Lung (tissue), 12 donors: Measurements from ENCODE around the gene CRABP2. TPM values are rescaled to one million over a fixed set of nuclear protein-coding genes. Genes with fewer than 3 reads are reported as not detected.

ENCODE experiments used
- ATAC-seq: fragments of 200-7000 bp; cut with Tn5 transposase; one replicate; pipeline ENCODE4 v1.9.1; 2020; ENCODE audit warnings: moderate number of reproducible peaks; ENCODE audit not compliant: insufficient read depth, low FRiP score
- DNase-seq, 3 donors: peaks; one replicate each; pipeline ENCODE4 v3.0.0-alpha.2; 2013 to 2017
- H3K27ac ChIP-seq, 2 donors: one replicate each; pipeline ENCODE4 v1.5.1; 2013; ENCODE audit warnings: mild to moderate bottlenecking in 2 of 2, moderate library complexity in 2 of 2, control low read depth in 1 of 2, inconsistent platforms in 1 of 2, low read depth in 1 of 2, low read length in 1 of 2
- H3K27me3 ChIP-seq, 3 donors: one replicate each; pipeline ENCODE4 v1.5.1; 2013; ENCODE audit warnings: low read length in 2 of 3; ENCODE audit not compliant: control insufficient read depth in 3 of 3, insufficient read depth in 3 of 3
- H3K36me3 ChIP-seq, 4 donors: one replicate each; pipeline ENCODE4 v1.5.1; 2013; ENCODE audit warnings: low read length in 4 of 4, mild to moderate bottlenecking in 1 of 4, moderate library complexity in 1 of 4; ENCODE audit not compliant: control insufficient read depth in 4 of 4, insufficient read depth in 4 of 4
- H3K4me1 ChIP-seq, 5 donors: one replicate each; pipeline ENCODE4 v1.5.1; 2013; ENCODE audit warnings: low read length in 5 of 5, mild to moderate bottlenecking in 2 of 5, moderate library complexity in 1 of 5; ENCODE audit not compliant: control insufficient read depth in 5 of 5, insufficient read depth in 5 of 5
- H3K4me3 ChIP-seq: one replicate; pipeline ENCODE4 v1.5.1; 2013; ENCODE audit warnings: mild to moderate bottlenecking, control low read depth, moderate library complexity
- H3K9ac ChIP-seq, 2 donors: one replicate each; pipeline ENCODE4 v1.5.1; 2013; ENCODE audit warnings: low read length in 2 of 2, control low read depth in 1 of 2; ENCODE audit not compliant: insufficient read depth in 1 of 2
- H3K9me3 ChIP-seq, 4 donors: one replicate each; pipeline ENCODE4 v1.5.1; 2013; ENCODE audit warnings: low read length in 3 of 4, mild to moderate bottlenecking in 1 of 4, moderate library complexity in 1 of 4; ENCODE audit not compliant: control insufficient read depth in 4 of 4, insufficient read depth in 3 of 4
- WGBS, 2 donors: extraction: QIAGEN DNeasy Blood & Tissue Kit; methylation state at CpG; one replicate each; pipeline ENCODE4 v1.1.7; 2013; 5-methylcytosine and 5-hydroxymethylcytosine counted together
- polyA plus RNA-seq, 2 donors: library from polyadenylated mRNA; stranded (reverse); fragments of 200-250 nt; gene quantifications; one replicate each; pipeline ENCODE4 v1.2.1, GENCODE V29; 2013
- total RNA-seq, 2 donors: library from RNA; depleted of rRNA in 1 of 2; stranded (reverse); fragments of >200 nt in 1 of 2; gene quantifications; one replicate each; pipeline ENCODE4 v1.2.1, GENCODE V29; 2014 to 2021
- TF ChIP-seq, protein P1 (sequence below): IDR thresholded peaks from 2 replicates; pipeline ENCODE4 v1.5.1; 2012; ENCODE audit warnings: mild to moderate bottlenecking; ENCODE audit errors: control extremely low read depth, extremely low read depth
- donor health status: control.
- donor health status: control.
- donor health status: Bipolar disorder and iron deficiency.
- donor health status: healthy.
- donor health status: DM: yes; HTN: yes; CAD: no.

The CRABP2 gene
- total and polyA plus RNA-seq, 4 donors: 1.3 to 13.6 (median 4.9) TPM

DNA sequence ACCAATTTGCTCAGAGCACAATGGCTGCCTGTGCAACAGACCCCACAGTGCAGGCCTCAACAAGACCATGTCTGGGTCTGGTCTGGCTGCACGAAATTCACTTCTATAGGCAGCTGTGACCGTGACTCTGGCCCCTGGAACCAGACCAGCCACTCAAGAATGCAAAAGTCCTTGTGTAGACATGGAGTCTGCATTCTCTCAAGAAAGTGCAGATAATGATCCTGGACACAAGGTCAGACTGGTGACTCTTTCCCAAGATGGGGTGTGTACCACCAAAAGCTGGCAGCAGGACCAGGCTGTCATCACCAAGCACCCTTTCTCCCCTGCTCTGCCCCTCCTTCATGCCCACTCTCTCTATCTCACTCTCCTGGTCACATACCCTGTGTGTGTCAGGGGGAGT lies 15.7 kb upstream of the CRABP2 start:
- TF ChIP-seq, protein P1, sequence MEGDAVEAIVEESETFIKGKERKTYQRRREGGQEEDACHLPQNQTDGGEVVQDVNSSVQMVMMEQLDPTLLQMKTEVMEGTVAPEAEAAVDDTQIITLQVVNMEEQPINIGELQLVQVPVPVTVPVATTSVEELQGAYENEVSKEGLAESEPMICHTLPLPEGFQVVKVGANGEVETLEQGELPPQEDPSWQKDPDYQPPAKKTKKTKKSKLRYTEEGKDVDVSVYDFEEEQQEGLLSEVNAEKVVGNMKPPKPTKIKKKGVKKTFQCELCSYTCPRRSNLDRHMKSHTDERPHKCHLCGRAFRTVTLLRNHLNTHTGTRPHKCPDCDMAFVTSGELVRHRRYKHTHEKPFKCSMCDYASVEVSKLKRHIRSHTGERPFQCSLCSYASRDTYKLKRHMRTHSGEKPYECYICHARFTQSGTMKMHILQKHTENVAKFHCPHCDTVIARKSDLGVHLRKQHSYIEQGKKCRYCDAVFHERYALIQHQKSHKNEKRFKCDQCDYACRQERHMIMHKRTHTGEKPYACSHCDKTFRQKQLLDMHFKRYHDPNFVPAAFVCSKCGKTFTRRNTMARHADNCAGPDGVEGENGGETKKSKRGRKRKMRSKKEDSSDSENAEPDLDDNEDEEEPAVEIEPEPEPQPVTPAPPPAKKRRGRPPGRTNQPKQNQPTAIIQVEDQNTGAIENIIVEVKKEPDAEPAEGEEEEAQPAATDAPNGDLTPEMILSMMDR: no peak
- no peak for DNase-seq
- ATAC-seq: no peak
- no peaks in the 10 kb centered on the region for H3K27me3 ChIP-seq
- peaks cover 18 to 34% (median 26%) of the 10 kb centered on the region in 4 donors for H3K36me3 ChIP-seq
- H3K4me1 ChIP-seq: peaks cover 2 to 12% (median 5%) of the 10 kb centered on the region in 5 donors
- no peaks in the 10 kb centered on the region for H3K9me3 ChIP-seq
- no peak overlapping the region for H3K27ac ChIP-seq
- no peak overlapping the region for H3K4me3 ChIP-seq
- 76 to 94% methylated on average over 2 of the region's 2 CpGs for WGBS, 2 donors
- no peak overlapping the region for H3K9ac ChIP-seq

DNA sequence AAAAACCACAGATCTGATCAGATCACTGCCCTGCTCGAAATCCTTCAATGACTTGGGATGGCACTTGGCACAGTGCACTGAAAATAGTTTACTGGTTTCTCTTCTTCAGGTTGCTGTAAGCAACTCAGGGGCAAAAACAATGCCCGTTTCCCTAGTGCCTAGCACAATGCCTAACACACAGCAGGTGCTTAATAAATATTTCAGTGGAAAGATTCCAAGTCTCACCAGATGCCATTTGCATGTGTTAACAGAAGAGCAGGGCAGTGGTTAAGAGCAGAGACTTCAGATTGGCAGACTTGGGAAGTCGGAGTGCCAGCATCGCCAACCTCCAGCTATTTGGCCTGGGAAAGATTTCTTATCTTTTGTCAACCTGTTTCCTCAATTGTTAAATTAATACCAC lies 12.0 kb upstream of the CRABP2 start:
- TF ChIP-seq, protein P1: no peak
- H3K4me1 ChIP-seq: peaks cover 0 to 1% (median 0%) of the 10 kb centered on the region in 5 donors
- H3K27me3 ChIP-seq: no peaks in the 10 kb centered on the region
- no peak overlapping the region for H3K4me3 ChIP-seq
- 73 to 86% methylated on average over 4 of the region's 4 CpGs for WGBS, 2 donors
- H3K36me3 ChIP-seq: peaks cover 2 to 19% (median 8%) of the 10 kb centered on the region in 4 donors
- DNase-seq (no peak), ATAC-seq (no peak)
- no peaks in the 10 kb centered on the region for H3K9me3 ChIP-seq
- no peak overlapping the region for H3K27ac ChIP-seq
- H3K9ac ChIP-seq: no peak overlapping the region

DNA sequence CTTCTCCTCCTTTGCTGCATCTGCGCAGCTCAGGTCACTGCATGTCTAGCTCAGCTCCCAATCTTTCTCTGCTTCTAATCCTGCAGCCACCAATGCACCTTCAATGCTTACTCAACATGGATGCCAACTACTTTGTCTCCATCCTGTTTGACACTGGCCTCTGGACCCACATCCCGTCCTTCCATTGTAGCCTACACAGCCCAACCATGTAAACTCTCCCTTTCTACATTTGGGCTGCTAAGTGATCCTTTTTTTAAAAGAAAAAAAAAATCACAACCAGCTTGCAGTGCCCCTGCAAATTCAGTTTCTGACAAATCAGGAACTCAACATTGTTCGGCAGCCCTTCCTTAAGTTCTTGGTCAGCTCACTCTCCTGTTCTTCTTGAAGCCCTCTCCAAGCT lies 9.4 kb upstream of the CRABP2 start:
- TF ChIP-seq, protein P1: no peak
- Histone ChIP-seq H3K4me3 (no peak overlapping the region), H3K27ac (no peak overlapping the region), H3K27me3 (no peaks in the 10 kb centered on the region), H3K4me1 (peaks cover 0 to 19% (median 3%) of the 10 kb centered on the region in 5 donors), H3K9me3 (no peaks in the 10 kb centered on the region), H3K9ac (no peak overlapping the region), H3K36me3 (peaks cover 0 to 9% (median 0%) of the 10 kb centered on the region in 4 donors)
- ATAC-seq (no peak), DNase-seq (no peak)
- 77 to 86% methylated on average over 3 of the region's 3 CpGs for WGBS, 2 donors

DNA sequence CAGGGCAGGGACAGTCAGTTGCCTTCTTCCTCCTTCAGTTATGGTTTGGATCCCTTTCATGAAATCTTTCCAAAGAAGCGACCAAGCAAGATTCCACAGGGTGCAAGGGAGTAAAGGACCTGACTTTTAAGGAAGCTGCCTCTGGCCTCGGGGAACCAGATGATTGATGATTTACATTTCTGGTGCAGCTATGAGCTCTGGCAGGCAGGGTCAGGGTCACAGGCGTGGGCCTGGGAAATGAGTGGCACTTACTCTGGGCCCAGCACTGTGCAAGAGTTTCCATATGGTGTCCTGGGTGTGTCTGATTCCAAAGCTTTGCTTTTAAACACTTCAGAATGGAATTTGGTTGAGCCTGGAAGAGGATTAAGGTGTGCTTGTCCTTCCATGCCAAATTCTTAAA lies 7.2 kb upstream of the CRABP2 start:
- no peaks in the 10 kb centered on the region for H3K27me3 ChIP-seq
- DNase-seq: no peak
- ATAC-seq: no peak
- no peak overlapping the region for H3K9ac ChIP-seq
- H3K4me3 ChIP-seq: no peak overlapping the region
- no peak overlapping the region for H3K27ac ChIP-seq
- H3K36me3 ChIP-seq: peaks cover 0 to 9% (median 0%) of the 10 kb centered on the region in 4 donors
- WGBS, 2 donors: 49 to 65% methylated on average over 3 of the region's 3 CpGs
- TF ChIP-seq, protein P1: no peak
- peaks cover 0 to 40% (median 10%) of the 10 kb centered on the region in 5 donors for H3K4me1 ChIP-seq
- no peaks in the 10 kb centered on the region for H3K9me3 ChIP-seq
